ENCODE results near the gene PHF20.

The PHF20 gene

GRCh38 chr20:35791821-35792220 is 20.0 kb downstream of the PHF20 start:
- Histone ChIP-seq H3K27me3 (ENCODE audit: control insufficient read depth in 3 of 3, insufficient read depth in 3 of 3, low read depth in 1 of 3, low read length in 3 of 3) (no peaks in the 10 kb centered on the region), H2AFZ (ENCODE audit: low read length) (no peak overlapping the region), H3K9me3 (replicated peaks in 1 of 2; ENCODE audit: control insufficient read depth in 2 of 2, insufficient read depth in 1 of 2, low read depth in 1 of 2, low read length in 2 of 2) (peaks cover 0 to 1% of the 10 kb centered on the region in 2 donors), H4K91ac (ENCODE audit: low read depth, low read length, poor library complexity) (no peak overlapping the region), H3K4me3 (ENCODE audit: low read length in 2 of 2) (no peak overlapping the region), H3K79me1 (ENCODE audit: low read depth, low read length) (peaks cover 16% of the 10 kb centered on the region), H2BK120ac (ENCODE audit: low read depth, low read length) (no peak overlapping the region), H3K18ac (ENCODE audit: low read length) (no peak overlapping the region), H3K36me3 (replicated peaks in 1 of 2; ENCODE audit: control insufficient read depth in 2 of 2, insufficient read depth in 2 of 2, low read length in 2 of 2) (peaks cover 2 to 22% of the 10 kb centered on the region in 2 donors), H3K27ac (replicated peaks; ENCODE audit: low read length) (no peak overlapping the region), H3K14ac (ENCODE audit: low read length) (no peak overlapping the region), H2AK5ac (ENCODE audit: low read depth, low read length) (no peak overlapping the region), H3K9ac (ENCODE audit: low read depth, low read length, poor library complexity) (no peak overlapping the region), H3K23ac (ENCODE audit: low read depth, low read length, poor library complexity) (no peak overlapping the region), H2BK15ac (ENCODE audit: low read length) (no peak overlapping the region), H2BK5ac (ENCODE audit: low read length) (no peak overlapping the region), H3K4ac (ENCODE audit: low read length) (no peak overlapping the region), H2BK12ac (ENCODE audit: low read length) (no peak overlapping the region), H3K4me1 (ENCODE audit: control insufficient read depth in 2 of 2, insufficient read depth in 1 of 2, low read depth in 1 of 2, low read length in 2 of 2) (peaks cover 0 to 3% of the 10 kb centered on the region in 2 donors), H3K4me2 (ENCODE audit: insufficient read depth, low read length, poor library complexity, severe bottlenecking) (no peak overlapping the region), H4K8ac (ENCODE audit: low read depth, low read length) (no peak overlapping the region)
- DNase-seq (ENCODE audit: low spot score) = no peak
- no CpG with 5 or more reads among the region's 3 CpGs for WGBS, 2 donors (ENCODE audit: extremely low coverage in 2 of 2, insufficient read length in 2 of 2, insufficient replicate concordance in 1 of 2)

DNA sequence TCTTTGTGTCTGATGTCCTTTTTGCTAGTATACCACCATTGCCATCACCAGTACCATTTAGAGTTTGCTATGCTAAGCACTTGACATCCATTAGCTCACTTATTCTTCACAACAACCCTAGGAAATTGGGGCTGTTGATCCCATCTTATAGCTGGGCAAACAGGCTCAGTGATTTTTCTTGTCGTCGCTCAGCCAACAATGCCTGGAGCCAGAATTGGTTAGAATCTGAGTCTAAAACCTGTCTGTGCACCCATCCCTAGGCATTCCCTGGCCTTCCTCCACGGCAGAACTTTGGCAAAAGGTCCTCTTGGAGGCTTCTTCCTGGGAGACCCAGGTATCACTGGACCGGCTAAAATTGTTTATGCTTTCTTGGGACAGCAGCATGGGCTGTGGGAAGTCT is 20.9 kb downstream of the PHF20 start:
- Histone ChIP-seq H3K27me3 (ENCODE audit: control insufficient read depth in 3 of 3, insufficient read depth in 3 of 3, low read depth in 1 of 3, low read length in 3 of 3) (no peaks in the 10 kb centered on the region), H3K23ac (ENCODE audit: low read depth, low read length, poor library complexity) (no peak overlapping the region), H3K79me1 (ENCODE audit: low read depth, low read length) (peaks cover 16% of the 10 kb centered on the region), H2BK120ac (ENCODE audit: low read depth, low read length) (no peak overlapping the region), H4K8ac (ENCODE audit: low read depth, low read length) (no peak overlapping the region), H2AK5ac (ENCODE audit: low read depth, low read length) (no peak overlapping the region), H3K4me2 (ENCODE audit: insufficient read depth, low read length, poor library complexity, severe bottlenecking) (no peak overlapping the region), H2BK12ac (ENCODE audit: low read length) (no peak overlapping the region), H4K91ac (ENCODE audit: low read depth, low read length, poor library complexity) (no peak overlapping the region), H3K4me3 (ENCODE audit: low read length in 2 of 2) (no peak overlapping the region), H2AFZ (ENCODE audit: low read length) (no peak overlapping the region), H3K4ac (ENCODE audit: low read length) (no peak overlapping the region), H3K36me3 (replicated peaks in 1 of 2; ENCODE audit: control insufficient read depth in 2 of 2, insufficient read depth in 2 of 2, low read length in 2 of 2) (peaks cover 2 to 20% of the 10 kb centered on the region in 2 donors), H2BK15ac (ENCODE audit: low read length) (no peak overlapping the region), H3K27ac (replicated peaks; ENCODE audit: low read length) (no peak overlapping the region), H3K14ac (ENCODE audit: low read length) (no peak overlapping the region), H3K4me1 (ENCODE audit: control insufficient read depth in 2 of 2, insufficient read depth in 1 of 2, low read depth in 1 of 2, low read length in 2 of 2) (peaks cover 0 to 3% of the 10 kb centered on the region in 2 donors), H3K9ac (ENCODE audit: low read depth, low read length, poor library complexity) (no peak overlapping the region), H2BK5ac (ENCODE audit: low read length) (no peak overlapping the region), H3K9me3 (replicated peaks in 1 of 2; ENCODE audit: control insufficient read depth in 2 of 2, insufficient read depth in 1 of 2, low read depth in 1 of 2, low read length in 2 of 2) (peaks cover 0 to 1% of the 10 kb centered on the region in 2 donors), H3K18ac (ENCODE audit: low read length) (no peak overlapping the region)
- WGBS, 2 donors (ENCODE audit: extremely low coverage in 2 of 2, insufficient read length in 2 of 2, insufficient replicate concordance in 1 of 2) = no CpG with 5 or more reads among the region's 4 CpGs
- no peak for DNase-seq (ENCODE audit: low spot score)

GRCh38 chr20:35796571-35796970 is 24.8 kb downstream of the PHF20 start:
- peaks cover 1 to 40% of the 10 kb centered on the region in 2 donors for H3K36me3 ChIP-seq (replicated peaks in 1 of 2; ENCODE audit: control insufficient read depth in 2 of 2, insufficient read depth in 2 of 2, low read length in 2 of 2)
- no peak overlapping the region for H4K91ac ChIP-seq (ENCODE audit: low read depth, low read length, poor library complexity)
- peaks cover 0 to 3% of the 10 kb centered on the region in 2 donors for H3K4me1 ChIP-seq (ENCODE audit: control insufficient read depth in 2 of 2, insufficient read depth in 1 of 2, low read depth in 1 of 2, low read length in 2 of 2)
- no peak overlapping the region for H2BK15ac ChIP-seq (ENCODE audit: low read length)
- no peak overlapping the region for H3K4ac ChIP-seq (ENCODE audit: low read length)
- H3K18ac ChIP-seq (ENCODE audit: low read length) = no peak overlapping the region
- WGBS, 2 donors (ENCODE audit: extremely low coverage in 2 of 2, insufficient read length in 2 of 2, insufficient replicate concordance in 1 of 2) = no CpG with 5 or more reads among the region's 2 CpGs
- no peaks in the 10 kb centered on the region for H3K27me3 ChIP-seq (ENCODE audit: control insufficient read depth in 3 of 3, insufficient read depth in 3 of 3, low read depth in 1 of 3, low read length in 3 of 3)
- H2BK120ac ChIP-seq (ENCODE audit: low read depth, low read length) = no peak overlapping the region
- H4K8ac ChIP-seq (ENCODE audit: low read depth, low read length) = no peak overlapping the region
- H3K4me2 ChIP-seq (ENCODE audit: insufficient read depth, low read length, poor library complexity, severe bottlenecking) = no peak overlapping the region
- no peaks in the 10 kb centered on the region for H3K9me3 ChIP-seq (replicated peaks in 1 of 2; ENCODE audit: control insufficient read depth in 2 of 2, insufficient read depth in 1 of 2, low read depth in 1 of 2, low read length in 2 of 2)
- no peak for DNase-seq (ENCODE audit: low spot score)
- no peak overlapping the region for H3K14ac ChIP-seq (ENCODE audit: low read length)
- no peak overlapping the region for H2AFZ ChIP-seq (ENCODE audit: low read length)
- no peak overlapping the region for H3K4me3 ChIP-seq (ENCODE audit: low read length in 2 of 2)
- peaks cover 6% of the 10 kb centered on the region for H3K79me1 ChIP-seq (ENCODE audit: low read depth, low read length)
- no peak overlapping the region for H3K9ac ChIP-seq (ENCODE audit: low read depth, low read length, poor library complexity)
- no peak overlapping the region for H2BK12ac ChIP-seq (ENCODE audit: low read length)
- H3K23ac ChIP-seq (ENCODE audit: low read depth, low read length, poor library complexity) = no peak overlapping the region
- no peak overlapping the region for H2AK5ac ChIP-seq (ENCODE audit: low read depth, low read length)
- no peak overlapping the region for H2BK5ac ChIP-seq (ENCODE audit: low read length)
- H3K27ac ChIP-seq (replicated peaks; ENCODE audit: low read length) = no peak overlapping the region

- Histone ChIP-seq H3K4me2 (ENCODE audit: insufficient read depth, low read length, poor library complexity, severe bottlenecking) (no peak overlapping the region), H2BK12ac (ENCODE audit: low read length) (no peak overlapping the region), H3K4me1 (ENCODE audit: control insufficient read depth in 2 of 2, insufficient read depth in 1 of 2, low read depth in 1 of 2, low read length in 2 of 2) (no peaks in the 10 kb centered on the region), H2BK5ac (ENCODE audit: low read length) (no peak overlapping the region), H3K9ac (ENCODE audit: low read depth, low read length, poor library complexity) (no peak overlapping the region), H3K36me3 (replicated peaks in 1 of 2; ENCODE audit: control insufficient read depth in 2 of 2, insufficient read depth in 2 of 2, low read length in 2 of 2) (peaks cover 11 to 62% of the 10 kb centered on the region in 2 donors), H3K23ac (ENCODE audit: low read depth, low read length, poor library complexity) (no peak overlapping the region), H3K14ac (ENCODE audit: low read length) (no peak overlapping the region), H4K91ac (ENCODE audit: low read depth, low read length, poor library complexity) (no peak overlapping the region), H2AFZ (ENCODE audit: low read length) (no peak overlapping the region), H2AK5ac (ENCODE audit: low read depth, low read length) (no peak overlapping the region), H2BK120ac (ENCODE audit: low read depth, low read length) (no peak overlapping the region), H3K27me3 (ENCODE audit: control insufficient read depth in 3 of 3, insufficient read depth in 3 of 3, low read depth in 1 of 3, low read length in 3 of 3) (no peaks in the 10 kb centered on the region), H4K8ac (ENCODE audit: low read depth, low read length) (no peak overlapping the region), H3K4ac (ENCODE audit: low read length) (no peak overlapping the region), H3K79me1 (ENCODE audit: low read depth, low read length) (peaks cover 4% of the 10 kb centered on the region), H3K18ac (ENCODE audit: low read length) (no peak overlapping the region), H3K4me3 (ENCODE audit: low read length in 2 of 2) (no peak overlapping the region), H3K27ac (replicated peaks; ENCODE audit: low read length) (no peak overlapping the region), H3K9me3 (replicated peaks in 1 of 2; ENCODE audit: control insufficient read depth in 2 of 2, insufficient read depth in 1 of 2, low read depth in 1 of 2, low read length in 2 of 2) (no peaks in the 10 kb centered on the region), H2BK15ac (ENCODE audit: low read length) (no peak overlapping the region)
- DNase-seq (ENCODE audit: low spot score) = no peak
- no CpG with 5 or more reads among the region's 1 CpG for WGBS, 2 donors (ENCODE audit: extremely low coverage in 2 of 2, insufficient read length in 2 of 2, insufficient replicate concordance in 1 of 2)
Observed at GRCh38 chr20:35801865-35802264, 30.1 kb downstream of the PHF20 start.

Data from neuronal stem cell (in vitro differentiated cells).